Renal pelvis (tissue), 4 donors: ENCODE results near the gene SLCO3A1. TPM values are rescaled to one million over a fixed set of nuclear protein-coding genes. Genes with fewer than 3 reads are reported as not detected.
"Not testable (repeated sequence)": the region's sequence is repeated elsewhere in the genome, so short reads cannot be mapped to it uniquely, and the experiment has no call there.

Experiments used
- DNase-seq: peaks from one replicate; pipeline ENCODE4 v3.0.0-alpha.2; 2013
- polyA plus RNA-seq, 3 donors: library from polyadenylated mRNA; unstranded; fragments of 120-200 nt; gene quantifications; one replicate each; pipeline ENCODE4 v1.2.1, GENCODE V29; 2013; ENCODE audit not compliant: insufficient read length in 3 of 3

Gene SLCO3A1
- polyA plus RNA-seq, 3 donors = 11.8 to 12.9 (median 12.2) TPM

- no peak for DNase-seq
These were observed 214.6 kb downstream of the SLCO3A1 start for GRCh38 chr15:92068121-92068520.

GRCh38 chr15:92069308-92070250, 216.1 kb downstream of the SLCO3A1 start:
- no peak for DNase-seq

- DNase-seq = not testable (repeated sequence)
These were observed 216.7 kb downstream of the SLCO3A1 start for GRCh38 chr15:92070251-92070650.

GRCh38 chr15:92071045-92071634, 217.6 kb downstream of the SLCO3A1 start:
- no peak for DNase-seq

- DNase-seq = no peak
These were observed 219.7 kb downstream of the SLCO3A1 start for GRCh38 chr15:92073044-92073785.

- no peak for DNase-seq
These were observed 220.6 kb downstream of the SLCO3A1 start for GRCh38 chr15:92074101-92074500.

- no peak for DNase-seq
These were observed 221.1 kb downstream of the SLCO3A1 start for GRCh38 chr15:92074646-92075045.

- no peak for DNase-seq
These were observed 222.3 kb downstream of the SLCO3A1 start for GRCh38 chr15:92075764-92076163.

- DNase-seq = no peak
These were observed 223.0 kb downstream of the SLCO3A1 start for GRCh38 chr15:92076541-92076940.

GRCh38 chr15:92077353-92078085, 224.0 kb downstream of the SLCO3A1 start:
- no peak for DNase-seq

GRCh38 chr15:92078270-92078669, 224.8 kb downstream of the SLCO3A1 start:
- no peak for DNase-seq

GRCh38 chr15:92079047-92079446, 225.5 kb downstream of the SLCO3A1 start:
- DNase-seq = no peak

GRCh38 chr15:92079647-92080255, 226.2 kb downstream of the SLCO3A1 start:
- no peak for DNase-seq

- DNase-seq = peak; percentile 76
These were observed 228.7 kb downstream of the SLCO3A1 start for GRCh38 chr15:92082006-92082843.

- DNase-seq = no peak
These were observed 229.7 kb downstream of the SLCO3A1 start for GRCh38 chr15:92083190-92083589.

- DNase-seq = no peak
These were observed 233.7 kb downstream of the SLCO3A1 start for GRCh38 chr15:92087211-92087610.

GRCh38 chr15:92091155-92091734, 237.7 kb downstream of the SLCO3A1 start:
- DNase-seq = no peak

GRCh38 chr15:92092289-92093105, 239.0 kb downstream of the SLCO3A1 start:
- no peak for DNase-seq

- no peak for DNase-seq
These were observed 242.2 kb downstream of the SLCO3A1 start for GRCh38 chr15:92095693-92096092.
